Activated CD4-positive, CD25-positive, alpha-beta regulatory T cell (primary cell): Measurements from ENCODE around the gene RANBP1.

Experiments
- DNase-seq, 4 experiments: peaks; one replicate each; lab custom pipeline; 2025; lab: John Stamatoyannopoulos, UW

The RANBP1 gene

DNA sequence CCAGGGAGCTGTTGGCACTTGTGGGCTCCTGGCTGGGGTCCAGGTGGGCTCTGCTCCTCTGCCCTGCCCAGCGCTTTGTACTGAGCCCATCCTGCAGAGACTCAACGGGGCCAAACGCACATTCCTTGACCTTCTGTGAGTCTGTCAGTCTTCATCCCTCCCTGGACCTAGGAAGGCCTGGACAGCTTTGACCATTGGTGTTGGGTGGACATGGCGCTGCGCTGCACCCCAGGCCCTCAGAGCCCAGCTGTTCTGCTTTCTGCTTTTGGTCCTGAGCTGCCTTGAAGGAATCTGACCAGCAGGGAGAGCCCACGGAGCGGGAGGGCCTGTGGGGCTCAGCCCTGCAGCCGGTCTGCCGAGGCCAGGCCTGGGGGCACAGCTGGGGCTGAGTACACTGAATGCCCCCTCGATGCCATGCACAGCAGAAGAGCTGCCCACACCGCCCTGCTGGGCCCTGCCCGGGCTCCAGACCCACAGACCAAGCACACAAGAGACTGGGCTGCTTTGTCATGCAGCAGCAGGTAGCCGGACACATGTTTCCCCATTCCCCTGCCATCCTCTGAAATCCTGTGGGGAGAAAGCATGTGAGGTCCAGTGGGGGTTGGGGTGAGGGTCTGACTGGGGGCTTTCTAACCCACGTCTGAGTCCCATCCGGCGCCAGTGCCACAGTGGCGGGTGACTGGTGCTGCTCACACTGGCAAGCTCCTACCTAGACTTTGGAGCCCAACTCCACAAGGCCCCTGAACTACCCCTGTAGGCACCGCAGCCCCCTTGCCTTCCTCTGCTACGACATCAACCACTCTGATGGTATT is 59.1 kb downstream of the RANBP1 start:
- no peak for DNase-seq

GRCh38 chr22:20175597-20175900 is 59.6 kb downstream of the RANBP1 start:
- DNase-seq = no peak

DNA sequence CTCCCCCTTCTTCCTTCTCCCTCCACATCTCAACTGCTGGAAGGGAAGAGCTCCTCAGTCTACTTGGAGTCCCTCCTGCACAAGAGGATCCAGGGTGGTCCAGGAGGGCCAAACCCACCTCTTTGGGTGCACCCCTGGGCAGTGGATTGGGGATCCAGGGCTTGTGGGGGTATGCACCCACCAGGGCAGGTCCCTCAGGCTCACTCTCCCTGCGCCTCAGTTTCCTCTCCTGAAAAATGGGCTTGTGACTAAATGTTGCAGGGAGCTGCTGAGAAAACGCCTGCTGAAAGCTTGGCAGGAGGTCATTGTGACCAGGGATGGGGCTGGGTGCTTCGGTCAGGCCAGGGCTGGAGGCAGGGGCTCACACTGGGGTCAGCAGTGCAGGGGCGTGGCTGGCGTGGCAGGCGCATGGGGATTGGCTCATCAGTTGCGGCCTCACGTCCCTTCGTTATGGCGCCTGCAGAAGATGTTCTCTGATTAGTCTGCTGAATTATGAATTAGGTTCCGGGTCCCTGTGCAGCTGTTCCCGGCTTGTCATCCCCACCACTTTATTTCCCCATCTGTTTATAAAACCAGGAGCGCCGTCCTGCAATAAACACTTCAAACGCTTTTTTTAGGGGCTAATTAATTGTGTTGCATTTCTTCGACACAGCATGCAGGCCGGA is 60.6 kb downstream of the RANBP1 start:
- no peak for DNase-seq
